Astrocyte (in vitro differentiated cells and primary cell): ENCODE measurements around the gene EP300.
"Not testable (repeated sequence)": the region's sequence is repeated elsewhere in the genome, so short reads cannot be mapped to it uniquely, and the experiment has no call there.

Source experiments
- EZH2 ChIP-seq: IDR thresholded peaks from 2 replicates; pipeline ENCODE4 v1.6.1; 2012; ENCODE audit warnings: mild to moderate bottlenecking, low read length, inconsistent platforms; ENCODE audit not compliant: insufficient read depth
- TF ChIP-seq, protein P1 (sequence below): IDR thresholded peaks from 2 replicates; pipeline ENCODE4 v1.5.1; 2011; ENCODE audit warnings: low read depth, mild to moderate bottlenecking, inconsistent platforms, low read length, moderate library complexity; ENCODE audit not compliant: insufficient read depth

DNA sequence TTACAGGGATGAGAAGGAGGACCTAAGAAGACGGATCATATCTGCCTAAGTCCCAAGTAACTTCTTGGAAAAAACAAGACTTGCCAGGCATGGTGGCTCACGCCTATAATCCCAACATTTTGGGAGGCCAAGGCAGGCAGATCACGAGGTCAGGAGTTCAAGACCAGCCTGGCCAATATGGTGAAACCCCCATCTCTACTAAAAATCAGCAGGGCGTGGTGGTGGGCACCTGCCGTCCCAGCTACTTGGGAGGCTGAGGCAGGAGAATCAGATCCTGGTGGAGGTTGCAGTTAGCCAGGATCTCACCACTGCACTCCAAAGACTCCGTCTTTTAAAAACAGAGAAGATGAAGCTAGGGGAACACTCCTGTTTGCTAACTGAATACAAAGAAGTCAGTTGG, 88.0 kb downstream of the EP300 start:
- TF ChIP-seq, protein P1, sequence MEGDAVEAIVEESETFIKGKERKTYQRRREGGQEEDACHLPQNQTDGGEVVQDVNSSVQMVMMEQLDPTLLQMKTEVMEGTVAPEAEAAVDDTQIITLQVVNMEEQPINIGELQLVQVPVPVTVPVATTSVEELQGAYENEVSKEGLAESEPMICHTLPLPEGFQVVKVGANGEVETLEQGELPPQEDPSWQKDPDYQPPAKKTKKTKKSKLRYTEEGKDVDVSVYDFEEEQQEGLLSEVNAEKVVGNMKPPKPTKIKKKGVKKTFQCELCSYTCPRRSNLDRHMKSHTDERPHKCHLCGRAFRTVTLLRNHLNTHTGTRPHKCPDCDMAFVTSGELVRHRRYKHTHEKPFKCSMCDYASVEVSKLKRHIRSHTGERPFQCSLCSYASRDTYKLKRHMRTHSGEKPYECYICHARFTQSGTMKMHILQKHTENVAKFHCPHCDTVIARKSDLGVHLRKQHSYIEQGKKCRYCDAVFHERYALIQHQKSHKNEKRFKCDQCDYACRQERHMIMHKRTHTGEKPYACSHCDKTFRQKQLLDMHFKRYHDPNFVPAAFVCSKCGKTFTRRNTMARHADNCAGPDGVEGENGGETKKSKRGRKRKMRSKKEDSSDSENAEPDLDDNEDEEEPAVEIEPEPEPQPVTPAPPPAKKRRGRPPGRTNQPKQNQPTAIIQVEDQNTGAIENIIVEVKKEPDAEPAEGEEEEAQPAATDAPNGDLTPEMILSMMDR, result not testable (repeated sequence)
- not testable (repeated sequence) for TF ChIP-seq EZH2
